SW480 (cell line): ENCODE results near the gene GMDS.

ENCODE experiments used
- DNase-seq: peaks from one replicate; pipeline ENCODE4 v3.0.0-alpha.2; 2016; ENCODE audit warnings: low spot score

Gene GMDS

DNA sequence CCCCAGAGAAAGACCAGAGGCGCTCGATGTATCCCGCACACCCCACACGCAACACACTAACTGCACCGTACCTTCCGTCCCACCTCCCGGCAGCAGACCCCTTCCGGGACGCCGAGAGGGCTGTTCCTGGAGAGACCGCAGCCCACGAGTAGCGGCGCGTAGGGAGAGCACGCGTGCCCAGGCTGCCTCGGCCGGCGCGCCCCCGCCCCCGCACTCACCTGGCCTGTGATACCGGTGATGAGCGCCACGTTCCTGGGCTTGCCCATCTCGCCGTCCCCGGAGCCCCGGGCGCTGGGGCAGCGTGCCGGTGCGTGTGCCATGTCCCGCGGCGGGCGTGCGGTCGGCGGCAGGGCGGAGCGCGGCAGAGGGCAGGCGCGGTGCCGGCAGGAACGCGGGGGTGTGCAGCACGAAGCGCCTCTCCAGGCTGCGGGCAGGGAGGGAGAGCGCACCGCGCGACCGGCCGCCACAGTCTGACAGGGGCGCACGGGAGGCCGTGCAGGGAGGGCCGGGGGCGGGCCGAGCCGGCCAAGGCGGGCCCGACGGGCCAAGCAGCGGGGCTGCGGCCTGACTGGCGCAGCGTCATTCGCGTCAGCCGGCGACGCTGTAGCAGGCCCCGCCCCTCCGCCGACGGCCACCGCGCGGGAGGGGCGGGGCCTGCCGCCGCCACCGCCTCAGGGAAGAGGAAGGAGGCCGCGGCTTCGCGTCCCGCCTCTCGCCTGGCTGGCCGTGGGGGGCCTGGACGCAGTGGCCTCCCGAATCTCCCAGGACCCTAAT, at the start of gene GMDS:
Gene GMDS, minus strand, starts transcription at position 503 of the 774 bp plus-strand sequence.
- DNase-seq: peak; percentile 80

DNA sequence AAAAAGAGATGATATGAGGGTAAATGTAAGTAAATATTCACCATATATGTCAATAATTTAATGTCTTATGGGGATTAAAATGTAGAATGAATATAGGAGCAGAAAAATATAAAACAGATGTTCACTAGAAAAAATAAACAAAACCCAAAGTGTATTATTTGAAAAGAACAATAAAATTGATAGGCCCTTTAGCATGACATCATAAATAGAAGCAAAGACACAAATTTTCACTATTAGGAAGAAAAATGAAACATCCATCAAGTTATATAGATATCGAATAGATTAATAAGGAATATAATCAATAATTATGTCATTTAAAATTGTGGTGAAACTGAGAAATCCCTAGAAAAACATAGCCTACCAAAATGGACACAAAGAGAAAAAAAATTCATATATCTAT, 40.1 kb upstream of the GMDS start:
- no peak for DNase-seq

DNA sequence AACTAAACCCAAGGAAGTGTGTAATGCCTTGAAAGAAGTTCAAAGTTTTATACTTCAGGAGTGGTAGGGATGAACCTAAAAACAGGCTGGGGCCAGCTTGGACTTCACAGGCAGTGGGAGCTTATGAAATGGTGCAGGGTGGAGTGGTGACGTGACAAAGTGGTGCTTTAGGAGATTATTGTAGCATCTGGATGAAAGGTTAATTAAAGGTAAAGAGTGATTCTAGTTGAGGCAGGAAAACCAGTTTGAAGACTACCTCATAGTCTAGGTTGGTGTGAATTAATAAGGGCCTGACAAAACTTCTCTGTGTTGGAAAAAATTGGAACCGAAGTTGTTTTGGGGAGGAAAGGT, 30.5 kb upstream of the GMDS start:
- DNase-seq: no peak

DNA sequence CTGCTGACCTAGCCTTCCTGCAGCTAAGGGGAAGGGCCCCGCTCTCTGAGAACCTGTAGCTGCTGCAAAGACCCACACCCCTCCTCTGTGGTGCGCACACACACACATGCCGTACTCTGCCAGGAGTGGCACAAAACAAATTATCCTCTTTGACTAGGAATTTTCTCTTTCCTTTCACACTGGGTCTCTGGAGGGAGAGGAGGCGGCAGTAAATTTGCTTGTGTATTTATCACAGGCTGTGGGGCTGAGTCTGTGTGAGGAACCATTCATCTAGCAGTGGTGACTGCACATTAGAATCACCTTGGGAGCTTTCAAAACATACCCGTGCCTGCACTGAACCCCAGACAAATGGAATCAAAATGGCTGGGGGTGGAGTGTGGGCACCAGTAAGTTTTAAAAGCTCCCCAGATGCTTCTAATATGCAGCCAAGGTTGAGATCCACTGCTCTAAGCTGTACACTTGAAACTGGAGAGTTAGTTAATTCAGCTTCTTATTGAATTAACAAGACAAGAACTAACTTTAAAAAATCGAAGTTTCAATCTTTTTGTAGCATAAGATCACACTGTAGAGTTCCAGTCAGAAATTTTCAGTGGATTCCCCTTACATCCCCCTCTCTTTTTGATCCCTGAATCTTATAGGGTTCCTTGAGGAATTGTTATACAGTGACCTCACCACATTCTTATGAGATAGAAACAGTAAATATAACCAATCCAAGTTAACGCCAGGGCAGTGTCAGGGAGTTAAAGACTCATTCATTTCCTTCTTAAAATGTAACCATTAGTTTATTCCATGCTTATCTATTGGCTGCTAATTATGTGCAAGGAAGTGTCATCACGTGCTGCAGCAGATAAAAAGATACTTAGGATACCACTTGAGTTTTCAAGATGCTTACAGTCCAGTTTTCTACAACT, 29.8 kb upstream of the GMDS start:
- no peak for DNase-seq

DNA sequence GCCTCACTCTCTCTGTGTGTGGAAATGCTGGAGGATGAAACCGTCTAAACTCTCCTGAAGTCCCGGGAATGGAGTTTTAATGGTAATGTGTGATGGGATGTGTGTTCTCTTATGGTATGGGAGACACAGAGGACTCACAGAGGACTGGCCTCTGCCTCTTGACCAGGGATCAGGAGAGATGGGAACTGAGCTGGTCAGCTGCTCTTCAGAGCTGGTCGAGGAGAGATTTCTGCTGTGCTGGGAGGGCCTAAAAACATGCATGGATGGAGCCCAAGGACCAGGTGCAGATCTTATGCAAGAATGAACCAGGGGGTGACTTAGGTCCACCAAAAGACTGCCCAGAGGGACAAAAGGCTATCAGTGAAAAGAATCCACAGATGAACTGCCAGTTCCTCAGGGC, 27.3 kb upstream of the GMDS start:
- DNase-seq: no peak

DNA sequence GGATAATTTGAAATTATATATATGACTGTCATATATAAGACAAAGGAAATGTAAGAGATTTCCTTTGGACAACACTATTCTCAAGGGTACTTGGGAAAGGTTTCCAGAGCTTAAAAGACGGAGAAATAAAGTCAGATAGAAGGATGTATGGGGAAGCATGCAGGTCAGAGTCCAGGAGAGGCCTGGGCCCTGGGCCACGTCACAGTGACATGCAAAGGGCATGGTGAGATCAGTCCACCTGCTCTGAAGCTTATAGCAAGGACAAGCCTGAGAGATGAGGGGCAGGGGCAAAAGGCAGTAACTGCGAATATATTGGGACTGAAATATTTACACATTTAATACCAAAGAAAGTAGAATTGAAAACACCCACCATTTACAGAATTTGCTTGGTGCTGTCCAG, 24.6 kb upstream of the GMDS start:
- DNase-seq: no peak

DNA sequence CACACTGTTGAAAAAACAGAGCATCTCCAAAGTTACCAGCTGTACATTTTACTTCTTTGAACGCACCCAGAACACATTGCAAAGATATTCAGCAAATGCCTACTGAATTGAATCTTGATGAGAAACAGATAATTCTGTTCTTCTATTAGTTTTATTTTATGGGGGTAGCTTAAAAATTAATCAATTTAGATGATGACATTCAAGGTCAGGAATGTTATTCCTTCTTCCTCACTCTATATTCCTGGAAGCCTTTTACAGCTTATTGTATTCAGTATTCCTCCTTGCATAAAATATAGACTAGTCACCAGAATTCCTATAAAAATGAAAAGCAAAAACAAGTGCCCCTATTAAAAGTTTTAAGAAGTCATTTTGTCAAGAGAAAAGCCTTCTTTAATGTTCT, 21.4 kb upstream of the GMDS start:
- no peak for DNase-seq

DNA sequence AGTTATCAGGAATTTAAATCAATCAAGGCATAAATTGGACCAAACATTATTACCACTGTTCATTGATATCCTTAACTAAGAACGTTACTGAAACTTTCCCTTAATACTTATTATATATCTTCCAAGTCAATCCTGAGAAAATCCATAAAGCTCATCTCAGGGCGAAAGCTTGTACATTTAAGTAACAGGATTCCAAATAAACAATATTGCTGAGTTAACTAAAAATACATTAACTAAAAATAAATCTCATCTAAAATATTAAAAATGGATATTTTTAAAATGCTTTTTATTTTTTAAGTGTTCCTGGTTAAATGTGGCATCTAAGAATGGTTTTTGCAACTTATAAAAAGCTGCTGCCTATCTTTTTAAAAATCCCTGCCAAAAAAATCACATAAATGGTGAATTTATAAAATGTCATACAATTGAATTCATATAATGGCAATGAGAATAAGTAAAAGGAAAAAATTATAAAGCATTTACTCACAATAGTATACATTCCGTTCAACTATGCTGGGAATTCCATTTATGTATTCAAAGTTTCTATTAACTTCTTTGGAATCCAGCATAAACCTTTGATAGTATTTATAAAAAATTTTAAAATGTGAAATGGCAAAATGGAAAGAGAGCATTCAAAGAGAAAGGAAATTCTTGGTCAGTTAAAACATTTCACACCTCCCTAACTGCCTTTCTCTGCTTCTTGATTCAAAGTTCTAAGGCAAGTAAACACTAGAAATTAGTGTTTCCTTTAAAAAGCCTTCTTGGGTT, 20.8 kb upstream of the GMDS start:
- DNase-seq: no peak

DNA sequence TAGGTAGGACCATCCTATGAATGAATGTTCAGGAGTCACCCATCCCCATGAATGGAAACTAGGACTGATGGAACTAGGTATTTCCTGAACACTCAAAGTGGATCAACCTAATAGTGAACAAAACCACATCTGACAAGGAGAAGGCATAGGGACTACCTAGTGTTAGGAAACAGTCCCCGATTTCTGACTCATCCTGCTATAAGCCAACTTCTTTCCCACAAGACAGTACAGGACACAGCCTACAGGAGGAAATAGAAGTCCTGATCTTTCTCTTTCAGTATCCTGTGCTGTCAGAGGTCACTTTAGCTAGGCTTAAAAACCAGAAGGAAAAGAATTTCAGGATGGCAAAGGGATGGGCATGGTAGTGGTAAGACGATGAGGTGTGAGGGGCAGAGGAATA, 19.5 kb upstream of the GMDS start:
- DNase-seq: no peak

DNA sequence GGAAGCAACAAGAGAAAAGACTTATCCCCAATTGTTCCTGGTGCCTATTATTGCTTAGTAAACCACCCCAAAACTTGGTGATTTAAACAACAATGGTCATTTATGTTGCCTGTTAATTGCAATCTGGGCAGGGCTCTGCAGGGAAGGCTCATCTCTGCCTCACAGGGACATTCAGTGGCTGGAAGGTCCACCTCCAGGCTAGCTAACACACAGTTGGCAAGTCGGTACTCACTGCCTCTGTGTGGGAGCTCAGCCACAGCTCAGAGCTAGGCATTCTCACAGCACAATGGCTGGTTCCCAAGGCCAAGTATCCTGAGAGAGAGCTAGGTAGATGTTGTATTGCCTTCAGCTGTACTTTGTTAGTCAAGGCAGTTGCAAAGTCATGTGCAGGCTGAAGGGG, 18.5 kb upstream of the GMDS start:
- DNase-seq: no peak

DNA sequence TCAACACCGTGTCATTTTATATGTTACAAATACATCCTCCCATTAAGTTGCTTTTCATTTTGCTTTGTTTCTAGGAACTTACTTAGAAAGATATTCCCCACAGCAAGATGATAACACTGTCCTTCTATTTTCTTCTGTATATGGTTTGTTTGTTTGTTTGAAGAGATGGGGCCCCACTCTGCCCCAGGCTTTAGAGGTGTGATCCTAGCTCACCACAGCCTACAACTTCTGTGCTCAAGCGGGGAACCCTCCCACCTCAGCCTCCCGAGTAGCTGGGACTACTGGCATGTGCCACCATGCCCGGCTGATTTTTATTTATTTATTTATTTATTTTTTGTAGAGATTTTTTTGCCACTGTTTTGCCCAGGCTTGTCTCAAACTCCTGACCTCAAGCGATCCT, 14.2 kb upstream of the GMDS start:
- no peak for DNase-seq

DNA sequence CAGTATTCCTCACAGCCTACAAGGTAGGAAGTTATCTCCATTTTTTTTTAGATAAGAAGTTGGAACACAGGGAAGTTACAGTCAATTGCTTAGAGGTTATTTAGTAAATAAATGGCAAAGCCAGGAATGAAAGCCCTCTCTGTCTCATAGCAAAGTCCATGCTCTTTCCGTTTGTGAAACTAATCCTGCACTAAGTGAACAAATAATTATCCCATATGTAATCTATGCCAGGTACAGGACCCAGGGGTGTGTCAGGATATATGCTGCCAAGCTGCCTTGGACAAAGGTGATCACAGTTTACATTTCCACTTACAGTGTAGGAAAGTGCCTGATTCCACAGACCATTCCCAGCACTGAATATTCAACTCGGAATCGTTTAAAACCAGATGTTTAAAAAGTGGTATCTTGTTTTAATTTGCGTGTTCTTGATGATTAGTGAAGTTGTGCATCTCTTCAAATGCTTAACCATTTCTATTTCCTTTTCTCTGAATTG, 13.6 kb upstream of the GMDS start:
- no peak for DNase-seq

DNA sequence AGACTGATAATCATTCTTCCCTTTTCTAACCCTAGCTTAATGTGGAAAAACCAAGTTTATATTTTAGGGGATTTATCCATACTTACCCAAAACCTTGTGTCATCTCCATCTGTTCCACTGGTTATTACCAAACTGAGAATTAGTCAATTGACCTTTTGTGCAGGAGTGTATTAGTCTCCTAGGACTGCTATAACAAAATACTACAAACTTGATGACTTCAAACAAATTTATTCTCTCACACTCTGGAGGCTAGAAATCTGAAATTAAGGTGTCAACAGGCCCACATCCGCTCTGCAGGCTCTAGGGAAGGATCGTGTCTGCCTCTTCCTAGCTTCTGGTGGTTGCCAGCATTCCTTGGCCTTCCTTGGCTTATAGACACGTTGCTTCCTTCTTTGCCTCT, 12.7 kb upstream of the GMDS start:
- DNase-seq: no peak

DNA sequence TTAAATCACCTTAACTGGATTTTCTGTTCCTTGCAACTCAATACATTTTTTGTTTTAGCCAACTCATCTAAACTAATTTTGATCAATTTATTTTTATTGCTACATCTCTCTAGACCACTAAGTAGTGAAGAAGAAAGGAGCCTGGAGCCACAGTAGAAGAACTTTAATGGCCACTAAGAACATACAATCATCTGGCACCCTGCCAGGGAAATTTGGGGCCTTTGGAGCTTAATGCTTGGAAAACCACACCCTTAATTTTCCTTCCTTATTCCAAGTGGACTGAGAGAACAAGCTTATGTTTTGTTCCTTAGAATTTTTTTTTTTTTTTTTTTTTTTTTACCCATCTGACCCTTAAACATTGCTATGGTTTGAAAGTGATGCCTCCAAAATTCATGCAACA, 12.0 kb upstream of the GMDS start:
- no peak for DNase-seq

DNA sequence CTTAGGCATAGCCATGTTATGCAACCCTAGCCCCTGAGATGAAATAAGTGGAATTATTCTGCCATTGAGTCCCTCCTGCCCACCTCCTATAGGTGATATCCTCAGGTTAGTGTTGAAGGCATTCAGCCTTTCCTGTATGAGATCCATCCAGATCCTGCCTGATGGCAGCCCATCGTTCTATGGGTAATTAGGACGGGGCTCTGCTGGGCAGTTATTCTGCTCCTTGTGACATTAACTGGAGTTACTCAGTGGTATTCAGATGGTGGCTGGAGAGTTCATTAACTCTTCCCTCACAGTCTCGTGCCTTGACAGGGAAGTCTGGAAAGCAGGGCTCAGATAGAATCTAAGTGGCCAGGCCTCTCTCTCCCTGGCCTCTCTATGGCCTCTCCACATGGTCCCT, 9.3 kb upstream of the GMDS start:
- no peak for DNase-seq

DNA sequence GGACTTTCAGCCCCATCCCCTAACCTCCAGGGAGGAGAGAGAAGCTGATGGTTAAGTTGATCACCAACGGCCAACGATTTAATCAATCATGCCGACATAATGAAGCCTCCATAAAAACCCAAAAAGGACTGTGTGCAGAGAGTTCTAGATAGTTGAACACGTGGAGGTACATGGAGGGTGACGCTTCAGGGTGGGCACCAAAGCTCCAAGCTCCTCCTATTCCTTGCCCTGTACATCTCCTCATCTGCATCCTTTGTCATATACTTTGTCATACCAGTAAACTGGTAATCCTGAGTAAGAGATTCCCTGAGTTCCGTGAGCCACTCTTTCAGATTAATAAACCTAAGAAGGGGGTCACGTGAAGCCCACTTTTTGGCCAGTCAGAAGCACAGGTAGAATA, 3.7 kb upstream of the GMDS start:
- DNase-seq: no peak

DNA sequence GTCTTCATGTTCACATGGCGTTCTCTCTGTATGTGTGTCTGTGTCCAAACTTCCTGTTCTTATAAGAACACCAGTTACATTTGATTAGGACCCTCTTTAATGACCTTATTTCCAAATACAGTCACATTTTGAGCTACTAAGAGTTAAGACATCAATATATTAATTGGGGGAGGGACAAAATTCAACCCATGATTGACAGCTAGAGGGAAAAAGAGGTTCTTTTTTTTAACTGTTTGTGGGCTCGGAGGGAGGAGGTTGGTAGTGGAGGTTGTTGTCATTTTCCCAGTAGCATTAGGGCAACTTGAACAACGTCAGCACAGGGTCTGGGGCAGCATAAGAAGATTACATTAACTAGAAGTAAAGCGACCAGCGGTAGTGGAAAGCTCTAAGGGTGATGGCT, 2.3 kb upstream of the GMDS start:
- DNase-seq: no peak

DNA sequence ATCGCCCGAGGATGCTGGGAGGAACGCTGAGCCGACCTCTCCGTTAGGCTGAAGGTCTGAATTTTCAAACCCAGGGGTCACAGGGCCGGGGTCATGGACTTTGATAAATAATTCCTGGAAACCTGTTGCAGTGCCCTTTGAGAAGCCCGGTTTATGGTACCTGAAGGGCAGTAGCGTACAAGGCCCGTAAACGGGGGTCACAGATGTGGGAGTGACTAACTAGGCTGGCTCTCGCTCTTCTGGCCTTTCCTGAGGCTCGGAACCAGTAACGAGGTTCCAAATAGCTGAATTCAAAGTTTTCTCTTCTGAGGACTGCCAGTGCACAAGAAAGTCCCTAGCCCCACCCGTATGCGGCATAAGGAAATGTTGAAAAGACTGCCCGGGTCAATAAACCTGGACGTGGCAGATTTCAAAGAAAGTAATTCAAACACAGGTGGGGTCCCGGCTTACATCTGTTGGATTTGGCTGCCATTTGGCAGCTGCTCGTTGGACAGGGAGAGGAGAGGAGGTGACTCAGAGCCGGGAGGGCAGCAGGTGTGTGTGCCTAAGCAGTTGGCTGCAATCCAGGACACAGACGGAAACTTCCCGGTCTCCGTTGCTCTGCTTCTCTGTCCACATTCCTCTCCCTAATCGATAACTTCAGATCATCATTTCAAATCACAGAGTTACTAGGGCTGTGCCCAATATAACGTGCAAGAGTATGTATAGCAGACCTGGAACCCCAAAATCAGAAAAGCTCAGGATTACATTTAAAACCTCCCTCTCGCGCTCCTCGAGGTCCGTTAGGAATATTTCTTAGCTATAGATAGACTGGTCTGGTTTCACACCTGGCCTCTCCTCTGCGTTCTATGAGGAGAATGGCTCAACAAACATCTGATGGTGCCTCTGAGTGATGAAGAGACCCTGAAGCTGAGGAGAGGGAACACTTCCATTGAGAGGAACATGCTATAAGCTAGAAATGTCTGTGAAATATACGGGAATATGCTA, 765 bp upstream of the GMDS start:
- DNase-seq: peak; percentile 84

DNA sequence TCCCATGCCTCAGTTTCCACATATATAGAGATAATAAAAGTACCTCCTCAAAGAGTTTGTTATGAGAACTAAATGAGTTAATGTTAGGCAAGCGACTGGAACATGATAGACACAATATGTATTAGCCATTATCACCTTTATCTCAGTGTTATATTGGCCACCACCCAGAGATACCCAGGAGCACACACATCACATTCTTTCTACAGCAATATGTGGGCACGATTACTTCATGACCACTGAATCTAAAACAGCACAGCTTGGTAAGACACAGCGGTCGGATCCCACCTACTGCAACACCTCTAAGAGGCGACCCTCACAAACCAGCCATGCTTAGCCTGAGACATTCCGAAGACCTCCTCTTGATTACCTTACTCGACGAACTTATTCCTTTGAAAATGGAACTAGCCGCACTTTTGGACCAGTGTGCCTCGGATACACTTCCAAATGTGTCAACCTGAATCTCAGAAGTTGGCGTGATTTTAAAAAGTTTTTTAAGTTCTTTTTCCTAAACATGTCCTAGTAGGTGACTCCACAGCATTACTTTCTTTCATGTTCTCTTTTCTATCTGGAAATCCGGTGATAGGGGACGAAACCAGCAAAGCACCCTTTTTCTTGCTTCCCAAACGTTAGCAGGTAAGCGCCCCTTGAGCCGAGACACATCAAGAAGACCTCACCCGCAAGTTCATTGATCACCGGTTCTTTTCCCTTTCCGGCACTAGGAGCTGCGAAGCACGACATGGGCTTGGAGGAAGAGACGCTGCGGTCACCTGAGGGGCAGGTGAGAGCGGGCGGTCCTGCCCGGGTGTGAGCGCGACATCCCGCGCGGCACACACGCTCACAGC, 923 bp downstream of the GMDS start:
- DNase-seq: peak; percentile 42

DNA sequence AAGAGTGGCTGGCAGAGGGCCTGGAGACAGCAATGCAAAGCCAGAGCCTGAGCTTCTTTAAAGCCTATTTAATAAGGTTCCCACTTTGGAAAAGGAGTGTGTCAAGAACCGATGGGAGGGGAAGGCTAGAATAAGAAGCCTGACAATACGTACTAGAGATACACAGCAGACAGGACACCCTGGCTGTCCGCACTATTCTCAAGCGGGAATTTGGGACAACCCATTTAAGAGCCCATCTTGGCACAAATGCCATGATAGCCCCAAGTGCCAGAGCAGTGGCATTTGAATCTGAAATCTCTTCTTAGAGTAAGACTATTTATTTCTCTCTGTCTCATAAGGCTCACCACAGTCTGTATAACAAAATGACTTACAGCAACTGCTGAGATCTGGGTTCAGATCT, 3.1 kb downstream of the GMDS start:
- DNase-seq: no peak
